Upper lobe of right lung (tissue), 1 donor: ENCODE results near the gene GRB2. TPM values are rescaled to one million over a fixed set of nuclear protein-coding genes. Genes with fewer than 3 reads are reported as not detected.
"Not testable (repeated sequence)": the region's sequence is repeated elsewhere in the genome, so short reads cannot be mapped to it uniquely, and the experiment has no call there.

ENCODE experiments used
- ATAC-seq: fragments of 200-7000 bp; cut with Tn5 transposase; one replicate; pipeline ENCODE4 v1.9.1; 2020; ENCODE audit warnings: mild to moderate bottlenecking, moderate library complexity
- DNase-seq: peaks from one replicate; pipeline ENCODE4 v3.0.0-alpha.2; 2020
- H3K27ac ChIP-seq: fragments of 200-600 bp; one replicate; pipeline ENCODE4 v1.8.0; 2022
- H3K27me3 ChIP-seq: fragments of 200-600 bp; one replicate; pipeline ENCODE4 v1.8.0; 2022; ENCODE audit warnings: mild to moderate bottlenecking
- H3K36me3 ChIP-seq: fragments of 200-600 bp; one replicate; pipeline ENCODE4 v1.8.0; 2022
- H3K4me1 ChIP-seq: fragments of 200-600 bp; one replicate; pipeline ENCODE4 v1.8.0; 2022
- H3K4me3 ChIP-seq: fragments of 200-600 bp; one replicate; pipeline ENCODE4 v1.8.0; 2022; ENCODE audit warnings: mild to moderate bottlenecking
- H3K9me3 ChIP-seq: fragments of 200-600 bp; one replicate; pipeline ENCODE4 v1.8.0; 2022
- intact Hi-C: fragments of 100-400 bp; cut with DNase I; formaldehyde crosslinking; loops from one replicate; pipeline ENCODE4 v1.11.0; 2022
- total RNA-seq: library from RNA; stranded (reverse); fragmentation: NEBNext Ultra II Directional; extraction: Animal tissue kit (Norgen Biotek cat#: 25700); gene quantifications from one replicate; pipeline ENCODE4 v1.2.1, GENCODE V29; 2021
- TF ChIP-seq, protein P1 (sequence below): fragments of 200-600 bp; IDR thresholded peaks from one replicate; pipeline ENCODE4 v1.8.0; 2022; ENCODE audit warnings: antibody characterized with exemption
- donor health status: DM: no; HTN: yes; CAD: no; lungs with severe emphysema.

The GRB2 gene
- total RNA-seq, 1 donor from 2014 or later: 139 TPM

GRCh38 chr17:75445296-75445695, 39.8 kb upstream of the GRB2 start:
- no peak for DNase-seq

DNA sequence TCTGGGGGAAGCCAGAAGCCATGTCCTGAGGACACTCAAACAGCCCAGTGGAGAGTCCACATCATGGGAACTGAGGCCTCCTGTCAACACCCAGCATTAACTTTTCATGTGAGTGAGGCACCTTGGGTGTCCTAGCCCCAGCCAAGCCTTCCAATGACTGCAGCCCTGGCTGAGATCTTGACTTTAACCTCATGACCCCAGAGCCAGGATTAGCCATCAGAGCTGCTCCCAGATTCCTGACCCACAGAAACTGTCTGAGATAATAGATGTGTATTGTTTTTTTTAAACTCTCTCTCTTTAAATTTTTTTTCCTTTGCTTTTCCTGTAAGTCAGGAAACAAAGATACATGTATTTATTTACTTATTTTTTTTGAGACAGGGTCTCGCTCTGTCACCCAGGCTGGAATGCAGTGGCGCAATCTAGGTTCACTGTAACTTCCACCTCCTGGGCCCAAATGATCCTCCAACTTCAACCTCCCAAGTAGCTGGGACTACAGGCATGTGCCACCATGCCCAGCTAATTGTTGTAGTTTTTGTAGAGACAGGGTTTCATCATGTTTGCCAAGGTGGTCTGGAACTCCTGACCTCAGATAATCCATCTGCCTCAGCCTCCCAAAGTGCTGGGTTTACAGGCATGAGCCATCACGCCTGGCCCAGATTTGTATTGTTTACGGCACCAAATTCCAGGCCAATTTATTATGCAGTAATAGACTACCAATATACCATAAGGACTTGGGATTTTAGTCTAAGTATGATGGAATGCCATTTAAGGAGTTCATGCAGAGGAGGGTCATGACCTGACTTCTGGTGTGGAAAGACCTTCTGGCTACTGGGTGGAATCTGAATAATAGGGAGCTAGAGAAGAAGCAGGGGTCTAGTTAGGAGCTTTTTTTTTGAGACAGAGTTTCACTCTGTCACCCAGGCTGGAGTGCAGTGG, 37.0 kb upstream of the GRB2 start:
- intact Hi-C loops: no loop called here
- Histone ChIP-seq H3K9me3 (no peaks in the 10 kb centered on the region), H3K36me3 (no peaks in the 10 kb centered on the region), H3K27me3 (no peaks in the 10 kb centered on the region), H3K27ac (no peak overlapping the region), H3K4me3 (no peak overlapping the region), H3K4me1 (peaks cover 16% of the 10 kb centered on the region)
- TF ChIP-seq, protein P1, sequence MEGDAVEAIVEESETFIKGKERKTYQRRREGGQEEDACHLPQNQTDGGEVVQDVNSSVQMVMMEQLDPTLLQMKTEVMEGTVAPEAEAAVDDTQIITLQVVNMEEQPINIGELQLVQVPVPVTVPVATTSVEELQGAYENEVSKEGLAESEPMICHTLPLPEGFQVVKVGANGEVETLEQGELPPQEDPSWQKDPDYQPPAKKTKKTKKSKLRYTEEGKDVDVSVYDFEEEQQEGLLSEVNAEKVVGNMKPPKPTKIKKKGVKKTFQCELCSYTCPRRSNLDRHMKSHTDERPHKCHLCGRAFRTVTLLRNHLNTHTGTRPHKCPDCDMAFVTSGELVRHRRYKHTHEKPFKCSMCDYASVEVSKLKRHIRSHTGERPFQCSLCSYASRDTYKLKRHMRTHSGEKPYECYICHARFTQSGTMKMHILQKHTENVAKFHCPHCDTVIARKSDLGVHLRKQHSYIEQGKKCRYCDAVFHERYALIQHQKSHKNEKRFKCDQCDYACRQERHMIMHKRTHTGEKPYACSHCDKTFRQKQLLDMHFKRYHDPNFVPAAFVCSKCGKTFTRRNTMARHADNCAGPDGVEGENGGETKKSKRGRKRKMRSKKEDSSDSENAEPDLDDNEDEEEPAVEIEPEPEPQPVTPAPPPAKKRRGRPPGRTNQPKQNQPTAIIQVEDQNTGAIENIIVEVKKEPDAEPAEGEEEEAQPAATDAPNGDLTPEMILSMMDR: no peak
- no peak for DNase-seq
- ATAC-seq: no peak

More at GRCh38 chr17:75445296-75445695, 39.8 kb upstream of the GRB2 start:
- intact Hi-C loops: no loop called here
- ATAC-seq: no peak
- Histone ChIP-seq H3K36me3 (no peaks in the 10 kb centered on the region), H3K27me3 (no peaks in the 10 kb centered on the region), H3K9me3 (no peaks in the 10 kb centered on the region), H3K4me1 (peaks cover 16% of the 10 kb centered on the region), H3K4me3 (no peak overlapping the region), H3K27ac (no peak overlapping the region)
- TF ChIP-seq, protein P1: no peak

DNA sequence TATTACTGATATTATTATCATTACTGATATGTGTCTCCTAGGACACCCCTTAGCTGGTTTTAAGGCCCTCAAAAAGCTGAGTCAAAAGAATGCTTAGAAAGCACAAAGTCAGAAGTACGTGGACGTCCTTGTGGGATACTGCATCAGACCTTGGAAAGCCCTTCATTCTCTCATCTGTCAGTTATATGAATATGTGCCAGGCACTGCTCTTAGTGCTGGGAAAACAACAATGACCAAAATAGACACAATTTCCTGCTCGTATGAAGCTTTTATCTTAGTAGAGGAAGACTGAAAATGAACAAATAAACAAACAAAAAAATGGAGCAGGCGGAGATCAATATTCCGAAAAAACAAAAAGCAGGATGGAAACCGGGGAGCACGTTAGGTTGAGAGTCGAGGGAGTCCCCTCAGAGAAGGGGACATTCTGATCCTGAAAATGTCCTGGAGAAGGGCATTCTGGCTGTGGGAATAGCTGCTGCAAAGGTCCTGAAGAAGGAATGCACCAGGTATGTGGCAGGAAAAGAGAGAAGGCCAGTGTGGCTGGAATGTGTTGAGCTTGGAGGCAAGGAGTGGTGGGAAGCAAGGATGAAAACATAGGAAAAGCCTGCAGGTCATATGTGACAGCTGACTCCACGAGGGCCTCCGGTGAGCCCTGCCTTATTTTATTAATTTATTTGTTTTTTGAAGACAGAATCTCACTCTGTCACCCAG, 35.4 kb upstream of the GRB2 start:
- no peak for ATAC-seq
- intact Hi-C loops: no loop called here
- H3K4me3 ChIP-seq: no peak overlapping the region
- no peaks in the 10 kb centered on the region for H3K9me3 ChIP-seq
- peak overlapping the region; percentile 56 for H3K27ac ChIP-seq
- H3K27me3 ChIP-seq: no peaks in the 10 kb centered on the region
- H3K36me3 ChIP-seq: no peaks in the 10 kb centered on the region
- TF ChIP-seq, protein P1: no peak
- DNase-seq: no peak
- H3K4me1 ChIP-seq: peaks cover 16% of the 10 kb centered on the region

DNA sequence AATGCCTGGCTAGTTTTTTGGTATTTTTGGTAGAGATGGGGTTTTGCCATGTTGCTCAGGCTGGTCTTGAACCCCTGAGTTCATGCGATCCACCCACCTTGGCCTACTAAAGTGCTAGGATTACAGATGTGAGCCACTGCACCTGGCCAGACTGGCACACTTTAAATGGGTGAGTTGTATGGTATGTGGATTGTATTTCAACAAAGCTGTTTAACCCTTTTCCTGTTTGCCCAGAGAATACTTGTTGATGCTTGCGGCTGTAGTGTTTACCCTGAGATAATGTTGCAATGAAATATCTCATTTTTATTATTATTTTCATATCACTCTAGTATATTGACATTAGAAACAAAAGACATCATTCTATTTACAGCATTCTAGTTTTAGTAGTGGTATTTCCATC, 33.8 kb upstream of the GRB2 start:
- no peak overlapping the region for H3K27ac ChIP-seq
- DNase-seq (no peak), ATAC-seq (no peak)
- intact Hi-C loops: no loop called here
- no peaks in the 10 kb centered on the region for H3K27me3 ChIP-seq
- no peaks in the 10 kb centered on the region for H3K36me3 ChIP-seq
- peaks cover 16% of the 10 kb centered on the region for H3K4me1 ChIP-seq
- TF ChIP-seq, protein P1: no peak
- no peaks in the 10 kb centered on the region for H3K9me3 ChIP-seq
- H3K4me3 ChIP-seq: no peak overlapping the region

- DNase-seq, H3K36me3 ChIP-seq, H3K27ac ChIP-seq, H3K27me3 ChIP-seq, intact Hi-C loops, ATAC-seq, H3K4me3 ChIP-seq, H3K9me3 ChIP-seq: not testable (repeated sequence)
- H3K4me1 ChIP-seq: peaks cover 10% of the 10 kb centered on the region
Measured at GRCh38 chr17:75437404-75437803, 31.9 kb upstream of the GRB2 start.

GRCh38 chr17:75434433-75434832, 29.0 kb upstream of the GRB2 start:
- H3K4me3 ChIP-seq, H3K9me3 ChIP-seq, ATAC-seq, intact Hi-C loops, H3K4me1 ChIP-seq, H3K27ac ChIP-seq, H3K36me3 ChIP-seq, H3K27me3 ChIP-seq, DNase-seq: not testable (repeated sequence)
